Coronary artery (tissue), 2 donors: Measurements from ENCODE around the gene DPYD.

Source experiments
- DNase-seq: peaks from one replicate; pipeline ENCODE4 v3.0.0-alpha.2; 2017; ENCODE audit warnings: low spot score
- H3K27ac ChIP-seq, 2 donors: fragments of 200-600 bp; sonication (generic); one replicate each; pipeline ENCODE4 v1.5.1; 2016 to 2019
- H3K4me3 ChIP-seq: fragments of 200-600 bp; sonication (generic); 2 replicates; pipeline ENCODE4 v1.5.1; 2016; ENCODE audit warnings: mild to moderate bottlenecking, moderate library complexity
- CTCF ChIP-seq: fragments of 200-600 bp; sonication (generic); IDR thresholded peaks from one replicate; pipeline ENCODE4 v1.5.1; 2019; ENCODE audit warnings: antibody characterized with exemption

The DPYD gene

GRCh38 chr1:97297611-97298010 lies 623.2 kb downstream of the DPYD start:
- H3K27ac ChIP-seq: no peak overlapping the region
- no peak overlapping the region for H3K4me3 ChIP-seq
- TF ChIP-seq CTCF: no peak
- no peak for DNase-seq

- no peak for TF ChIP-seq CTCF
- Histone ChIP-seq H3K27ac (no peak overlapping the region), H3K4me3 (no peak overlapping the region)
- no peak for DNase-seq
These were observed 638.9 kb downstream of the DPYD start for GRCh38 chr1:97281962-97282361.

GRCh38 chr1:97277891-97278654 lies 642.8 kb downstream of the DPYD start:
- DNase-seq: no peak
- H3K27ac ChIP-seq: no peak overlapping the region
- H3K4me3 ChIP-seq: no peak overlapping the region
- TF ChIP-seq CTCF: no peak

- DNase-seq: no peak
- no peak for TF ChIP-seq CTCF
- Histone ChIP-seq H3K4me3 (no peak overlapping the region), H3K27ac (no peak overlapping the region)
These were observed 648.7 kb downstream of the DPYD start for GRCh38 chr1:97271916-97272788.

GRCh38 chr1:97270508-97271307 lies 650.1 kb downstream of the DPYD start:
- DNase-seq: no peak
- no peak overlapping the region for H3K4me3 ChIP-seq

DNA sequence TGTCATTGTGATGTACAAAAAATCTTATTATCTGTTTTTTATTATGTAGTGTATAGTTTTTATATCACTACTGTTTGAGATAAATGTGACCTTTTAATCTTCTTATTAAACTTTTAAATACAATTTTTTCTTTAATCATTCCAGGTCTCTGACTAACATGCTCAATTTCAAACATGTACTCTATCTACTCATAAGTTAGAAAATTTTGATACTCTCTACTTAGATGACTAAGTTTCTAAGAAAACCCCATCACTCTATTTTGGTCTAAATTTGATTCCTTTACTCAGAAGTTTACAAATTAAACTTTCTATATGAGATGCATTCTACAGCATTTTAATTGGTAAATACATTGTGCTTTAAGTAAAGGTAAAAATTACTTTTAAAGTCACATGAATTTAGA lies 655.2 kb downstream of the DPYD start:
- DNase-seq: no peak
- TF ChIP-seq CTCF: no peak
- no peak overlapping the region for H3K27ac ChIP-seq
- no peak overlapping the region for H3K4me3 ChIP-seq

More at GRCh38 chr1:97270508-97271307, 650.1 kb downstream of the DPYD start:
- TF ChIP-seq CTCF: no peak
- H3K27ac ChIP-seq: no peak overlapping the region
